GM18873 (cell line): Measurements from ENCODE around the gene RBM34.
"Not testable (repeated sequence)": the region's sequence is repeated elsewhere in the genome, so short reads cannot be mapped to it uniquely, and the experiment has no call there.

Experiments
- ATAC-seq: cut with Tn5 transposase; IDR thresholded peaks from one replicate; pipeline ENCODE4 v1.9.1; 2021; ENCODE audit warnings: mild to moderate bottlenecking, moderate library complexity, moderate number of reproducible peaks; ENCODE audit not compliant: unreplicated experiment, low FRiP score

The RBM34 gene

DNA sequence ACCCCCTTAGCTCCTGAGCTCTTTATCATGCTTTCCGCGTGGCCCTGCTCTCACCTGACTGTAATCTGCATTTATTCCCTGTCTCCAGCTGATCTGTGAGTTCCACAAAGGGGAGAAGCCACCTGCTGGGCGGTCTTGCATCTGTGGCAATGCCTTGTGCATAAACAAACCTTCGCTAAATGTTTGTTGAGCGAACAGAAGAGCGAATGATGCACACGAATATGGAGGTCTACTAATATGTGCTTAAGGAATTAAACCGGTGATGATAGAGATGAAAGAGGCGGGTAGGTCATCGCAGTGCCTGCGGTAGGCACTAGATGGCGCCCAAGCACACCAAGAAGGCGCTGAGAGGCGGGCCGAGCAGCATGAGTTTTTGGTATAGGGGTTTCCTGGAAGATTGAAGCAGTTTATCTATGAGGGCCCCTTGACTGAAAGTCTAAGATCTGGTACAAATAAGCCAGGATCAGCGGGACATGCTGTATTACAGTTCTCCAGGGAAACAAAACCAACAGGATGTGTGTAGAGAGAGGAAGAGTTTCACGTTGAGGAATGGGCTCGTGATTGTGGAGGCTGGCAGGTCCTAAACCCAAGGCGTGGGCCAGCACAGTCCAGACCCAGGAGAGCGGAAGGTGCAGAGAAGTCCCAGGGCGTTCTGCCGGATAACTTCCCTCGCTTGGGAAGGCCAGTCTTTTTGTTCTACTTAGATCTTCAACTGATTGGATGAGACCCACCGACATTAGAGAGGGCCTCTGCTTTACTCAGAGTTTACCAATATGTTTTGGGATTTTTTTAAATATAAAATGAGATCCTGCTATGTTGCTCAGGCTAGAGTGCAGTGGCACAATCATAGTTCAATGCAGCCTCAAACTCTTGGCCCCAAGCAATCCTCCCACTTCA lies 67.1 kb downstream of the RBM34 start:
- no peak for ATAC-seq

DNA sequence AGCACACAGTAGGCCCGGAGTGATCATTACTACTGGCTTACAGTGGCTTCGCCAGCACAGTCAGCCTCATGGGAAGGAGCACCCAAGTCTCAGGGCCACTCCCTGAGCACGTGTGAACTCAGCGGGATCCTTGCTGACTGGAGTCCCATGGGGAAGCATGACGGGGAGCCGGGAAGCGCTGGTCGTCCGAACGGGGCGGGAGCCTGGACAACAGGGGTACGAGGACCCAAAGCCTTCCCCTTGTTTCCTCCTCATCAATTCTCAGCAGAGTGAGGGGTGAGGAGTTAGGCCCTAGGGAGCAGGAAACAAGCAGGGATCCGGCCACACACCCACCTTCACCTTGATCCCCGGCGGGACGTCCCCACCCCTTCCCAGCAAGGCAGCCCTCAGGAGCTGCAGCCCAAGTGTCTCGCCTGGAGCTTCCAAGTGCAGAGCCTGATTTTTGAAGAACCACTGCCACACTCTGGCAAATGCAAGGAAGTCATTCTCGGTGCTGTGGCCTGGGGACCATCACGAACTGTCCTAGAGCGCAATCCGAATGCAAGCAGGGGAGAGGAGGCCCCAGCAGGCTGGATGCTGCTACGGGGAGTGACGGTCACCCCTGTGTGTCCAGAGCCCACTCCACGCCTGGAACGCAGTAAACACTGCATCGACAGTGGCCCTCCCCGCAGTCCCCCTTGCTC lies 67.9 kb downstream of the RBM34 start:
- no peak for ATAC-seq

GRCh38 chr1:235092415-235092814 lies 68.6 kb downstream of the RBM34 start:
- ATAC-seq = not testable (repeated sequence)

DNA sequence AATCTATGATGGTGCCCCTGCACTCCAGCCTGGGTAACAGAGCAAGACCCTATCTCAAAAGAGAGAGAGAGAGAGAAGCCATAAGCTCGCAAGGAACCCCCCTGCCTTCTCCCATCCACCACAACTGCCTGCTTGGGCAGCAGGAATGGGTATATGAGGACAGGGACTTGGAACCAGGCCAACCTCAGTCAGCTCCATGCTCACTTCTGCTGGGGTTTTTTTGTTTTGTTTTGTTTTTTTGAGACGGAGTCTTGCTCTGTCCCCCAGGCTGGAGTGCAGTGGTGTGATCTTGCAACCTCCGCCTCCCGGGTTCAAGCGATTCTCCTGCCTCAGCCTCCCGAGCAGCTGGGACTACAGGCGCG lies 69.0 kb downstream of the RBM34 start:
- not testable (repeated sequence) for ATAC-seq

- ATAC-seq = not testable (repeated sequence)
These were observed 69.6 kb downstream of the RBM34 start for GRCh38 chr1:235091319-235092044.

GRCh38 chr1:235090406-235091069 lies 70.5 kb downstream of the RBM34 start:
- no peak for ATAC-seq

DNA sequence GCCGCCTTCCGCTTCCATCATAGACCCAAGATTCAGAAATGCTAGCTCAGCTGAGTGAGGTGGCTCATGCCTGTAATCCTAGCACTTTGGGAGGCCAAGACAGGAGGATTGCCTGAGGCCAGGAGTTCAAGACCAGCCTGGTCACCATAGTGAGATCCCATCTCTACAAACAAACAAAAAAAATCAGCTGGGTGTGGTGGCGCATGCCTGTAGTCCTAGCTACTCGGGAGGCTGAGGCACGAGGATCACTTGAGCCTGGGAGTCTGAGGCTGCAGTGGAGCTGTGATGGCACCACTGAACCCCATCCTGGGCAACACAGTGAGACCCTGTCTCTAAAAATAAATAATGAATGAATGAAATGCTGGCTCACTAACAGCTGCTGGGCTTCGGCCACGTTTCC lies 72.1 kb downstream of the RBM34 start:
- no peak for ATAC-seq

- no peak for ATAC-seq
These were observed 72.6 kb downstream of the RBM34 start for GRCh38 chr1:235088430-235088829.

GRCh38 chr1:235087906-235088305 lies 73.1 kb downstream of the RBM34 start:
- no peak for ATAC-seq

- not testable (repeated sequence) for ATAC-seq
These were observed 75.5 kb downstream of the RBM34 start for GRCh38 chr1:235085411-235086117.
